Measurements from ENCODE around the gene DDIT3.
"Not testable (repeated sequence)": the region's sequence is repeated elsewhere in the genome, so short reads cannot be mapped to it uniquely, and the experiment has no call there.

Gene DDIT3

GRCh38 chr12:57517187-57517586 lies 3.1 kb downstream of the DDIT3 start:
- Mint-ChIP-seq H3K4me3 (peak overlapping the region; percentile 60), H3K9me3 (no peaks in the 10 kb centered on the region), H3K27ac (peak overlapping the region; percentile 93), H3K4me1 (peaks cover 42% of the 10 kb centered on the region), H3K27me3 (ENCODE audit: low read depth, poor library complexity) (peaks cover 3% of the 10 kb centered on the region), H3K36me3 (ENCODE audit: low read depth) (peaks cover 68% of the 10 kb centered on the region)
- TF ChIP-seq CTCF (IDR thresholded peaks at IDR 0.05), result no peak
- no peak for DNase-seq

GRCh38 chr12:57516617-57517153 lies 3.6 kb downstream of the DDIT3 start:
- H3K27me3 Mint-ChIP-seq (ENCODE audit: low read depth, poor library complexity), result peaks cover 3% of the 10 kb centered on the region
- no peak for DNase-seq
- no peak overlapping the region for H3K4me3 Mint-ChIP-seq
- H3K36me3 Mint-ChIP-seq (ENCODE audit: low read depth), result peaks cover 73% of the 10 kb centered on the region
- no peak for TF ChIP-seq CTCF (IDR thresholded peaks at IDR 0.05)
- peak overlapping the region; percentile 93 for H3K27ac Mint-ChIP-seq
- H3K4me1 Mint-ChIP-seq, result peaks cover 37% of the 10 kb centered on the region
- no peaks in the 10 kb centered on the region for H3K9me3 Mint-ChIP-seq

- peaks cover 79% of the 10 kb centered on the region for H3K36me3 Mint-ChIP-seq (ENCODE audit: low read depth)
- H3K9me3 Mint-ChIP-seq, result no peaks in the 10 kb centered on the region
- H3K27ac Mint-ChIP-seq, result peak overlapping the region; percentile 93
- no peak for TF ChIP-seq CTCF (IDR thresholded peaks at IDR 0.05)
- H3K27me3 Mint-ChIP-seq (ENCODE audit: low read depth, poor library complexity), result no peaks in the 10 kb centered on the region
- H3K4me3 Mint-ChIP-seq, result no peak overlapping the region
- DNase-seq, result no peak
- peaks cover 30% of the 10 kb centered on the region for H3K4me1 Mint-ChIP-seq
Observed at GRCh38 chr12:57515934-57516541, 4.3 kb downstream of the DDIT3 start.

GRCh38 chr12:57515408-57515933 lies 4.8 kb downstream of the DDIT3 start:
- Mint-ChIP-seq H3K4me1 (peaks cover 28% of the 10 kb centered on the region), H3K9me3 (no peaks in the 10 kb centered on the region), H3K36me3 (ENCODE audit: low read depth) (peaks cover 79% of the 10 kb centered on the region), H3K27ac (no peak overlapping the region), H3K4me3 (no peak overlapping the region), H3K27me3 (ENCODE audit: low read depth, poor library complexity) (no peaks in the 10 kb centered on the region)
- no peak for TF ChIP-seq CTCF (IDR thresholded peaks at IDR 0.05)
- no peak for DNase-seq

GRCh38 chr12:57514720-57515407 lies 5.5 kb downstream of the DDIT3 start:
- TF ChIP-seq CTCF (IDR thresholded peaks at IDR 0.05), result no peak
- no peak overlapping the region for H3K4me3 Mint-ChIP-seq
- no peak overlapping the region for H3K27ac Mint-ChIP-seq
- H3K27me3 Mint-ChIP-seq (ENCODE audit: low read depth, poor library complexity), result no peaks in the 10 kb centered on the region
- DNase-seq, result no peak
- H3K9me3 Mint-ChIP-seq, result no peaks in the 10 kb centered on the region
- peaks cover 81% of the 10 kb centered on the region for H3K36me3 Mint-ChIP-seq (ENCODE audit: low read depth)
- peaks cover 28% of the 10 kb centered on the region for H3K4me1 Mint-ChIP-seq

- Mint-ChIP-seq H3K27ac (peak overlapping the region; percentile 45), H3K36me3 (ENCODE audit: low read depth) (peaks cover 85% of the 10 kb centered on the region), H3K4me1 (peaks cover 23% of the 10 kb centered on the region)
- H3K27me3 Mint-ChIP-seq (ENCODE audit: low read depth, poor library complexity); H3K9me3 Mint-ChIP-seq; DNase-seq; H3K4me3 Mint-ChIP-seq: not testable (repeated sequence)
Observed at GRCh38 chr12:57514246-57514645, 6.1 kb downstream of the DDIT3 start.

- not testable (repeated sequence) for H3K27ac Mint-ChIP-seq; DNase-seq; H3K4me3 Mint-ChIP-seq; H3K27me3 Mint-ChIP-seq (ENCODE audit: low read depth, poor library complexity)
- Mint-ChIP-seq H3K36me3 (ENCODE audit: low read depth) (peaks cover 85% of the 10 kb centered on the region), H3K9me3 (peaks cover 12% of the 10 kb centered on the region), H3K4me1 (peaks cover 17% of the 10 kb centered on the region)
Observed at GRCh38 chr12:57513677-57514076, 6.6 kb downstream of the DDIT3 start.

Data from nephron progenitor cell (in vitro differentiated cells).